Osteoblast (primary cell): Measurements from ENCODE around the gene DMGDH. TPM values are rescaled to one million over a fixed set of nuclear protein-coding genes. Genes with fewer than 3 reads are reported as not detected.

Source experiments
- DNase-seq: peaks from one replicate; pipeline ENCODE4 v3.0.0; 2011; ENCODE audit warnings: low spot score, mixed read lengths; ENCODE audit not compliant: insufficient read length; ENCODE audit errors: missing footprints
- H2AFZ ChIP-seq: 2 replicates; pipeline ENCODE4 v1.6.0; 2011; ENCODE audit warnings: mild to moderate bottlenecking, low read length
- H3K27ac ChIP-seq: 2 replicates; pipeline ENCODE4 v1.5.1; 2011; ENCODE audit warnings: mild to moderate bottlenecking, low read depth, low read length, moderate library complexity
- H3K27me3 ChIP-seq: 2 replicates; pipeline ENCODE4 v1.6.0; 2012; ENCODE audit warnings: mild to moderate bottlenecking, control low read depth, inconsistent platforms, low read length, moderate library complexity; ENCODE audit not compliant: insufficient read depth
- H3K36me3 ChIP-seq: 2 replicates; pipeline ENCODE4 v1.5.1; 2011; ENCODE audit warnings: mild to moderate bottlenecking, low read length, control low read depth, moderate library complexity; ENCODE audit not compliant: insufficient read depth
- H3K4me1 ChIP-seq: 2 replicates; pipeline ENCODE4 v1.5.1; 2011; ENCODE audit warnings: mild to moderate bottlenecking, low read length, control low read depth, moderate library complexity; ENCODE audit not compliant: insufficient read depth
- H3K4me2 ChIP-seq: 2 replicates; pipeline ENCODE4 v1.6.0; 2011; ENCODE audit warnings: mild to moderate bottlenecking, low read length; ENCODE audit not compliant: insufficient read depth
- H3K4me3 ChIP-seq: fragments of 200-600 bp; sonication (generic); 3 replicates; pipeline ENCODE4 v1.5.1; 2012; ENCODE audit warnings: mild to moderate bottlenecking, low read length, inconsistent platforms; ENCODE audit not compliant: insufficient read depth
- H3K79me2 ChIP-seq: 2 replicates; pipeline ENCODE4 v1.6.0; 2012; ENCODE audit warnings: mild to moderate bottlenecking, low read length, control low read depth, inconsistent platforms; ENCODE audit not compliant: insufficient read depth
- H3K9me3 ChIP-seq: 2 replicates; pipeline ENCODE4 v1.5.1; 2011; ENCODE audit warnings: low read depth, low read length, control low read depth
- H4K20me1 ChIP-seq: 2 replicates; pipeline ENCODE4 v1.6.0; 2012; ENCODE audit warnings: mild to moderate bottlenecking, low read length, control low read depth; ENCODE audit not compliant: insufficient read depth
- CTCF ChIP-seq: IDR thresholded peaks from 2 replicates; pipeline ENCODE4 v1.5.1; 2011; ENCODE audit warnings: mild to moderate bottlenecking, low read depth, low read length, moderate library complexity; ENCODE audit errors: extremely low read depth
- total RNA-seq: library from RNA; depleted of rRNA; stranded (reverse); fragments of >200 nt; gene quantifications from 2 replicates; pipeline ENCODE4 v1.2.3, GENCODE V29; 2012

DMGDH gene
- total RNA-seq, 1 donor = 7.2 TPM

- no peak for TF ChIP-seq CTCF
These were observed 22.3 kb downstream of the DMGDH start for GRCh38 chr5:79047199-79047598.

GRCh38 chr5:79042188-79042587 is 27.3 kb downstream of the DMGDH start:
- no peaks in the 10 kb centered on the region for H3K9me3 ChIP-seq
- H4K20me1 ChIP-seq = no peaks in the 10 kb centered on the region
- no peak overlapping the region for H2AFZ ChIP-seq
- peaks cover 10% of the 10 kb centered on the region for H3K27me3 ChIP-seq
- no peak for TF ChIP-seq CTCF
- no peaks in the 10 kb centered on the region for H3K36me3 ChIP-seq
- no peak overlapping the region for H3K4me2 ChIP-seq
- no peaks in the 10 kb centered on the region for H3K4me1 ChIP-seq
- no peak for DNase-seq
- no peak overlapping the region for H3K4me3 ChIP-seq
- H3K79me2 ChIP-seq = no peaks in the 10 kb centered on the region
- no peak overlapping the region for H3K27ac ChIP-seq

More at GRCh38 chr5:79047199-79047598, 22.3 kb downstream of the DMGDH start:
- Histone ChIP-seq H3K27me3 (peaks cover 18% of the 10 kb centered on the region), H2AFZ (no peak overlapping the region), H3K4me2 (no peak overlapping the region), H3K36me3 (no peaks in the 10 kb centered on the region), H3K4me1 (no peaks in the 10 kb centered on the region), H3K79me2 (no peaks in the 10 kb centered on the region), H3K27ac (no peak overlapping the region), H3K4me3 (no peak overlapping the region), H4K20me1 (no peaks in the 10 kb centered on the region), H3K9me3 (no peaks in the 10 kb centered on the region)
- DNase-seq = no peak

DNA sequence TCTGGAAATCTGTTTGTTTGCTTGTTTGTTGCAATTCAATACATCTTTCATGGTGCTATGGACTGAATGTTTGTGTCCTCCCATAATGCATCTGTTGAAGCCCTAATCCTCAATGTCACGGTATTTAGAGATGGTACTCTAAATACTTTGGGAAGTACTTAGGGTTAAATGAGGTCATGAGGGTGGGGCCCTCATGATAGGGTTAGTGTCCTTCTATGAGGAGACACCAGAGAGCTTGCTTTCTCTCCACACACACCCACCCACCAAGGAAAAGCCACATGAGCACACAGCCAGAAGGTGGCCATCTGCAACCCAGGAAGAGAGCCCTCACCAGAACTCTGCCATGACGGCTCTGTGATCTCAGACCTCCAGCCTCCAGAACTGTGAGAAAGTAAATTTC is 32.7 kb downstream of the DMGDH start:
- no peak overlapping the region for H3K4me2 ChIP-seq
- no peak overlapping the region for H3K4me3 ChIP-seq
- H3K9me3 ChIP-seq = no peaks in the 10 kb centered on the region
- no peak overlapping the region for H3K27ac ChIP-seq
- no peaks in the 10 kb centered on the region for H3K27me3 ChIP-seq
- no peaks in the 10 kb centered on the region for H3K4me1 ChIP-seq
- H3K79me2 ChIP-seq = no peaks in the 10 kb centered on the region
- no peaks in the 10 kb centered on the region for H4K20me1 ChIP-seq
- no peak for TF ChIP-seq CTCF
- H2AFZ ChIP-seq = no peak overlapping the region
- no peak for DNase-seq
- no peaks in the 10 kb centered on the region for H3K36me3 ChIP-seq

- no peak for TF ChIP-seq CTCF
- no peaks in the 10 kb centered on the region for H4K20me1 ChIP-seq
- H3K4me3 ChIP-seq = no peak overlapping the region
- H3K36me3 ChIP-seq = no peaks in the 10 kb centered on the region
- no peak overlapping the region for H3K27ac ChIP-seq
- no peak overlapping the region for H2AFZ ChIP-seq
- no peak overlapping the region for H3K4me2 ChIP-seq
- H3K4me1 ChIP-seq = no peaks in the 10 kb centered on the region
- no peaks in the 10 kb centered on the region for H3K79me2 ChIP-seq
- H3K9me3 ChIP-seq = no peaks in the 10 kb centered on the region
- no peak for DNase-seq
- H3K27me3 ChIP-seq = no peaks in the 10 kb centered on the region
These were observed 34.2 kb downstream of the DMGDH start for GRCh38 chr5:79035237-79035636.
